ENCODE data around the gene SEMA5B.

The SEMA5B gene

DNA sequence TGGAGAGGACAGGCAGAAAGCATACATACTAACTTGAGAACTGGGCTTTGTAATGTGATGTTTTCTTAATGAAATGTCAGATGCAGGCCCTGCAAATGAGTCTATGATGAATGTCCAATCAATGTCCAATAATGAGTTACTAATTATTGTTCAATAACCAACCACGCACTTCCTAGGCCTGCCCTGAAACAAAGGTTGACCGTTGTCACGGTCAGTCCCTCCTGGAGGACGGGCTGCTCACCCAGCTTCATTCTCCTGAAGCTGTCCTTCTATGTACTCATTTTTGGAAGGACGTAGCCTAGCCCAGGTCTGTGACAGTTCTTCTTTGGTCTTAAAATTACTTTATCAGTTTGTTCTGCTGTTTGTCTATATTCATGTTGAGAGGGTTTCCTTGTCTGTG lies 30.9 kb upstream of the SEMA5B start:
- DNase-seq (ENCODE audit: low spot score) = no peak

DNA sequence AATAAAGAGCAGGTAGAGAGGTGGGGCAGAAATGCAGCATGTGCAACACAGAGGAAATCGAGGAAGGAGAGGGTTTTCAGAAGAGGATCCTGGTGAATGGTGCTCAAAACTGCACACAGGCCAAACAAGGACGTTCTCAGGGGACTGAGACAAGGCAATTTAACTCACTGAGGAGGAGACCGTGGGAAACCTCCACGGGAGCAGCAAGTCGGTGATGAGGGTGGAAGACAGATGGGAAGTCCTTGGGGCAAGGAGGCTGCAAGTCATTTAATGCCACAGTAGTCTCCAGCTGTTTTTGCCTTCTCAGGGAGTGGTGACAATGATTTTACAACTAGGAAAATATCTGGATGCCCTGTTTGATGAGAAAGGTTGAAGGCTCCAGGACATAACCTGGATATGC lies 27.8 kb upstream of the SEMA5B start:
- DNase-seq (ENCODE audit: low spot score) = no peak

DNA sequence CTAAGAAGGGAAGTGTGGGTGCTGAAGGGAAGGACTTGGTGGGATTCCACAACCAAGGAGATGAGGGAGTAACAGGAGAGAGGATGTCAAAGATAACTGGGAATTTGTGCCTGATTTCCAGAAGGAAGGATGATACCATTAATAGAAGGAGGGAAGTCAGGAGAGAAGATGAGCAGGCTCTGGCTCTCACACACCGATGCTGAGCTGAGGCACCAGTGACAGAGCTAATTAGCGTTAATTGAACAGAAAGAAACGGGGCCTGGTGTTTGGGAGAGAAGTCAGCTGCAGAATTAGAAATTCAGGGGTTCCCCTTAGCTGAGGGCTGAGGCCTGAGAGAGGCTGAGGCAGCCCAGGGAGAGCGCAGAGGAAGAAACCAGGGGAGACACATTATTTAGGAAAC lies 27.4 kb upstream of the SEMA5B start:
- DNase-seq (ENCODE audit: low spot score) = no peak

DNA sequence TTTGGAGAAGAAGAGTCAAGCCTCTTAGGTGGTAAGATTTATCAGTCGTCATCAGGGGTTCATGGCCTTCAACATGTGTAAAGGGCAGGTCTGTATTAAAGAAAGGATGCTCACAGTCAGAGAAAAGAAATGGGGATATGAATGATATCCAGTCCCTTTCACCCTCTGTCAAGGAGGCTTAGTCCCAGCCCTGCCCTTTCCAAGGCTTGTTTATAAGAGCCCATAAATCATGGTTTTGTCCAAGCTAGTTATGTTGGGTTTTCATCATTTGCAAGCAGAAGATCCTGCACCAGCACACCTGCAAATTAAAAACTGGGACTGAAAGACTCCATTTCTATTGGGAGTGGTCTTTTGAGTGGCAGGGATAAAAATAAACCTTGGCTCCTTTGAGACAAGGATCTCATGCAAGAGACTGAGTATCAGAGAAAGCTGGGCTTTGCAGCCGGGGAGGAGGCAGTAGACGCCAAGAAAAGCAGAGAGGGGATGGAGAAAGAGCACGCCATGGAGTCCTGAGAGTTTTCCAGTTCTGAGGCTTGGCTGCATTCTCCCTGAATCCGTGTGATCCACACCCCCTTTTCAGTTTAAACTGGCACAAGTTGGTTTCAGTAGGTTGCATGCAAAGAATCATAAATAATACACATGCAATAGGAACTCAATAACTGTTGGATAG lies 26.7 kb upstream of the SEMA5B start:
- DNase-seq (ENCODE audit: low spot score) = no peak

DNA sequence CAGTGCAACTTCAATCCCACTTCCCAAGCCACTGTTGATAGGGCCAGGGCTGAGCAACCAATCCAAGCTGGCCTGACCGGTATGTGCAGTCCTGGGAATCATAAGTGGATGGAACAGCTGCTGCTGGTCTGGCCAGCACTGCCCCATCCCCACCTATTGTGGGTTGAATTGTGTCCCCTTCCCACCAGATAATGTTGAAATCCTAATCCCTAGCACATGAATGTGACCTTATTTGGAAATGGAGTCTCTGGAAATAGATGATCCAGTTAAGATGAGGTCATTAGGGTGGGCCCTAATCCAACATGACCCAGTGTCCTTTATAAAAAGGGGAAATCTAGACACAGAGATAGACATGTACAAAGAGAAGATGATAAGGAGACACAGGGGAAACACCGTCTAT lies 25.5 kb upstream of the SEMA5B start:
- no peak for DNase-seq (ENCODE audit: low spot score)

DNA sequence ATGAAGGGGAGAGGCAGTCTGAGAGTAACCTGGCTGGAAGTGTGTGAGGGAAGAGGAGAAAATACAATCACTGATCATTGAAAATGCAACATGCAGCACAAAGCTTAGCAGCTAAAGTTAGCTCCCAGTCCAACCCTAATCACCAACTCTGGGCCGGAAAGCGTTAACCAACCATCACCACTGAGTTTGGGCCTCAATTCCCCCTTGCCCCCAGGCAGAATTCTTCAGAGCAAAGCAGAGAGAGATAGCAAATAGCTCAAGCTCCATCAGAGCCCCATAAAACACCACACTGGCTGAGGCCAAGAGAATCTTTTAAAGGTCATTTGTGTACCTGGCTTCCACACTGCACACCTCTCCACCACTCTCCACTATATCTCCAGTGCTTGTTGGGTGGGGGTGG lies 23.1 kb upstream of the SEMA5B start:
- DNase-seq (ENCODE audit: low spot score) = no peak

DNA sequence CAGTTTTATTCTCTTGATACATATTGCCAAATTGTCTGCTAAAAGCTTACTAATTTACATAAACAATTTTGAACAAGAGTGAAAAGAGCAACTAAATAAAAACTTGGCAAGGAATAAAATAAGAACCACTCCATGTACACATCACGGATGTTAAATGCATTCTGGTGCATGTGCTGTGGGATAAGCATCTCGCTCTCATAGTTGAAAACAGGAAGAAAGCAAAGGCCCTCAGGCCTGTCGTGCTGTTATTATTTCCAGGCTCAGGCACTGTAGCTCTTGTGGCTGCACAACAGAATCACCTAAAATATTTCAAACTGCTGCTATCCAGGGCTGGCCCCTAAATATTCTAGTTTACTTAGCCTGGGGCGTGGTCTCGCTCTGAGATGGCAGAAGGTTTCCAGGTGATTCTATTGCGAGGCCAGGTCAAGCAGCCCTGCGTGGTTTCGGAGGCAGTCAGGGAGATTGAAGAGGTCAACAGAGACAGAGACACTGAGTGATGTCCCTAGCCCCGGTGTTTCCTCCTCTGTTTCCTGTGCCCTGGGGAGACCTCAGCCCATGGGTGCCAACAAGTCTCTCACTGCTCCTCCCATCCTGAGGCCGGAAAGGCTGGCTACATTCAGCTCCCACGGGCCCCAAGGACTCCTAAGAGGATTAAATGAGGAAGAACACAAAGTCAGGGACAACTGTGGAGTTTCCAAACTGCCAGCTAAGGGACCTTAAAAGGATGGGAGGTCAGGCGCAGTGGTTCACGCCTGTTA lies 21.1 kb upstream of the SEMA5B start:
- no peak for DNase-seq (ENCODE audit: low spot score)

DNA sequence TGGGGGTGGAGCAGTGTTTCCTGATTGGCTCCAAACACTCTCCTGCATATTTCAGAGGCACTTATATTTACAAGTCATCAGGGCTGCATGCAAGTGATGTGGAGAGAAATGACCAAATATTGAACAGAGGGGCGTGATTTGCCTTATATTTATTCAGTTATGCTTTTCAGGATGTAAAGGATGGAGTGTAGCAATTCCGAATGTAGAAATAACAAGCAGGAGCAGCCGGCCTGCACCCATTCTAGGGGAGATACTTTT lies 19.4 kb upstream of the SEMA5B start:
- no peak for DNase-seq (ENCODE audit: low spot score)

DNA sequence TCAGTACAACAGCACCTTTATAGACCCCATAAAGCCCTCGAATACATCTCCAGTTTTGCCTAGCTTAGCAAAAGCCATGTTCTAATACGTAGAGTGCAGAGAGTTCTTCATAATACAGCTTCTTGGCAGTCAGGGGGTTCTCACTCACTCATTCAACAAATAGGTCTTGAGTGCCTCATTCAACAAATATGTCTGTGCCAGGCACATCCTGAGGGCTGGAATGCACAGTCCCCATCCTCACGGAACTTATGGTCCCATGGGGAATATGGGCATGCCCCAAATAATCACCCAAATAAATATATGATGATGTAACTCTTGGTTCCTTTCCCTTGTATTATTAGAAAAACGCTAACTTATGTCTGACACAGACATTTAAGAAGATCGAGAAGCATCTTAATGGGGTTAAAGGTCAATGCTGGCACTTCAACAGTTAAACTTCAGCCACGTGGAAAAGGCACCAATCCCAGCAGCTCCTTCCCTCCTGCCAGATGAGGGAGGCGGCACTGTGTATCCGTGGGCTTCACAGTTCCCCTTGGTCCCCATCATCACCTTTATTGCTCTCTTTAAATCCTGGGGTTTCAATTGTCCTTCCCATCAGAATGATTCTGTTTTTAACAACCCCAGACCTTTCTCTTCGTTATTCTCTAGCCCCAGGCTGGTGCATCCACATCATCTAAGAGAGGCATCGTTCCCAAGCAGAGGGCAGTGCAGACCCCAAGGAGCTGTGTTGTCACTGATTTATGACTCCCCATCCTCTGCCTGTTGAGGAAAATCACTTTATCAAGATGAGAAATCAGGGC lies 18.9 kb upstream of the SEMA5B start:
- no peak for DNase-seq (ENCODE audit: low spot score)

DNA sequence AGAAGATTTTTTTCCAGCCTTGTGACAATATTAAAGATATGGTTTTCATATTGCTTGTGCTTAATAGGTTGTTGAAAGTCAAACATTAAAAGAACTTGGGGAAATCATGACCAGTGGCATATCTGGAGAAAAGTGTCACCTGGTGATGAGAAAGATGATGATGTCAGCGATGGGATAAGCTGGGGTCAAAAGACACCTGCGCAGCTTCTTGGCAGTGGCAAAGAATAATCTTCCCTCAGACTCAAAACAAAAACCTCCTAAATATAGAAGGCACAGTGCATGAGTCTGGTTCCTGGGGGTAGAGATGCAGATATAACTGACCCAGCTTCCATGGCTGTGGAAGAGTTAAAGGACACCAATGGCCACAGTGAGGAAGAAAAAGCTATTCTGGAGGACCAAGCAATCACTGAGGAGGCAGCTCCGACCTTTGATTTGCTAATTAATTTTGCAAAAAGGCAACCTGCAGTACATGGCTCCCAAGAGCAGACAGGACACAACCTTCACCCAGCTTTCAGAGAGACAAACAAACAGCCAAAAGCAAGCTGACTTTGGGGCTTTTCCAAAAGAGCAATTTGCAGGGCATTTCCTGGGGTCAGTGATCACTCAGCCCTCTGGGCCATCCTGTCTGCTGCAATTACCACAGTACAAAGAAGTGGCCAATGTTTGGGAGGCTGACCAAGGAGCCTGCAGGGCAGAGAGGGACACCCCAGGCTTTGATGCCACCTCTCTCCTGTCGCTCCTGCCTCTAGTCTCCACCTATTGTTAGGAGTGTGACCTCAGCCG lies 17.6 kb upstream of the SEMA5B start:
- no peak for DNase-seq (ENCODE audit: low spot score)

DNA sequence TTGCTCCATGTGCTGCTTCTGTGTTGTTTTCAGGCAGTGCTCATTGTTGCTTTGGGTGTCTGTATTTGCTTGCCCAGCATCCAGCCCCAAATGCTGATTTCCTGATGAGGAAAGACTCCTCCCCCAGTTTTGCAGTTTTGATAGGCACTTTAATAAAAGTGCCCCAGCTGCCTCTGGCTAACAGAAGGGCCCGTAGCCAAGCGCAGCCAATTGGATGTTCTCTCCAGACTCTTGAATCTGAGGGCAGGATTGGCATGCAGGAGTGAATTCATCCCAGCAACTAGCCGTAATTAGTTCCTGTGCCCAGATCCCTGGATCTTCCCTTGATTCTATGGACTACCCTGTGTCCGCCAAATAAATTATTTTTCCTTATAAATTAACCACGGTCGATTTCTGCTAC lies 14.8 kb upstream of the SEMA5B start:
- no peak for DNase-seq (ENCODE audit: low spot score)

DNA sequence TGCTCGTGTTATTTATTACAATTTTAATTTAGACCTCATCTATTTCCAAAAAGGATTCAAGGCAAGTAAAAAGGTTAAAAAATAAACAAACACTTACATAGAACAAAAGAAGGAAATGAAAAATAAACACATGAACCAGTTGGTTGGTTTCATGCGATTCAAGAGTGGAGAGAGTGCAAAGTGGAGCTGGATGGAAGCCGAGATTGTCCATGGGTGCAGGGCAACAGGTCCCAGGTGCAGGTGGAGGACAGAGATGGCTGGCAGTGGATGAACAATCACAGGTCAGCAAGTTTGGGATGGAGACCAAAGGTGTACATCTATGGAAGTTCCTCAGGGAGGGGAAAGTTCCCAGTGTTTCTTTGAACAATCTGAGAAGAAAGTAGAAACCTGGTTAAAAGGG lies 11.6 kb upstream of the SEMA5B start:
- no peak for DNase-seq (ENCODE audit: low spot score)

DNA sequence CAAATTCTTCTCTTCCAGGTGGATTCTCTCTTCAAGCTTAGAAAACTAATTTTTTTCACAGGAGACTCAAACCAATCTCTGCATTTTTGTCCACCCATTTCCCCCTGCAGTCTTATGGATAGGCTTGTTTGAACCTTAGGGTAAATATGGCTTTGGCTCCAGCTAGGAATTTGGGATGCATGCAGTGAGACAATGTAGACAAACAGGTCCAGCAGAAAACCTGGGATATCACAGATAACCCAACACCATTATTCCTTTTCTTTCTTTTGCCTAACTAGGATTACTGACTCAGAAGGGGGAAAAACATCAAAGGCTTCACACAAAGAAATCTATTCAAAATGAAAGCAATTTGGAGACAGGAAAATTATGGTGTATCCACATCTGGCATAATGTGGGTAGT lies 11.2 kb upstream of the SEMA5B start:
- DNase-seq (ENCODE audit: low spot score) = no peak

DNA sequence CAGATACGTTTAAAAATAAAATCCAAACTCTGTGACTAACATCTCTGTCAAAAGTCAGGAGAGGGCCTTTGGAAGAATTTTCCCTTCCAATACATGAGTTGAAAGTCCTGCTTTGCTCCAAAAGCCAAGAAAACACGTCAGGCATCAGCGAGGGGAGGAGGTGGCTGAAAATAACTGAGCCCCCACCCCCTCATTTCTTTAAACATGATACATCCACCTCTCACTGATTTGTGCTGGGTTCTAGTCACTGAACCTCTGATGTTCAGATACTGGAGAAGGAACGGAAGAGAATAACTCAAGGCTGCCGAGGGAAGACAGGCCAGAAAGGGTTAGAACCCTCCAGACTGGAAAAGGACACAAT lies 9.4 kb upstream of the SEMA5B start:
- DNase-seq (ENCODE audit: low spot score) = no peak

DNA sequence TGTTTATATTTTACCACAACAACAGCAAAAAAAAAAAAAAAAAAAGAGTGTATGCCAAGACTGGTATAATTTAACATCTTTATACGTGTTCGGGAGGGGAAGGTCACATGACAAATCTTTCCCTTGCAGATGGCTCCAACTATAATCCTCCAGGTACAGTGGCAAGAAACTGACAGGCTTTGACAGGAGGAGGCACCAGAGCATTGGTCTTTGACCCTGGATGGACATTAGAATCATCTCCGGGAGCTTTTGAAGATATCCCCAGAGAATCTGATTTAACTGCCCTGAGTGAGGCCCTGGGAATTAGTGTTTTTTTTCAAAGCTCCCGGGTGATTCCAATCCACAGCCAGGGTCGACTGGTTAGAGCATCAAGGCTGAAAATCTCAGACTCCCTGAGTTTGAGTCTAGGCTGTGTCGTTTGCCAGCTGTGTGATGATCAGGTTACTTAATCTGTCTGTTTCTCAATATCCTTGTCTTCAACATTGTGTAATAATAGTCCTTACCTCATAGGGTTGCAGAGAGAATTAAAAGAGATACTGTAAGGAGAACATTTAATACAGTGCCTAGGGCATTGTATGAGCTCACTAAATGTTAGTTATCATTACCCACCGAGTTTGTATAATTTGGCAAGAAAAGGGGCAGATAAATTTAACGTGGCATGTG lies 8.9 kb upstream of the SEMA5B start:
- DNase-seq (ENCODE audit: low spot score) = no peak

DNA sequence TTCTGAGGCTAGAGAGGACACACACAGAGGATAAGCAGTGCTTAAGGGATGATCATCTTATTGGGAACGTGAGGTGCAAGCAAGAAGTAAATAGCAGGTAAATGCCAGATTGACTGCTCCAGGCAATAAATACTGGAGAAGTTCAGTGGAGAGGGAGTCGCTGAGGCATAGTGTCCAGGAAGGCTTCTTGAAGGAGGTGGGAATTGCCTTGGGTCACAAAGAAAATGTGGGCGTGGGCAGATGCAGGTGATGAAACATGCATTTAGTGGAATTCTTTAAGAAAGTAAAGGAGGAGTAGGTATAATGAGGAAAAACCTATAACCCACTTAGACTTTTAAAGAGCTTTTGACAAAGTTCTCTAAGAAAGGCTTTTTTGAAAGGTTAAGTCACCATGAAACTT lies 7.4 kb upstream of the SEMA5B start:
- no peak for DNase-seq (ENCODE audit: low spot score)

DNA sequence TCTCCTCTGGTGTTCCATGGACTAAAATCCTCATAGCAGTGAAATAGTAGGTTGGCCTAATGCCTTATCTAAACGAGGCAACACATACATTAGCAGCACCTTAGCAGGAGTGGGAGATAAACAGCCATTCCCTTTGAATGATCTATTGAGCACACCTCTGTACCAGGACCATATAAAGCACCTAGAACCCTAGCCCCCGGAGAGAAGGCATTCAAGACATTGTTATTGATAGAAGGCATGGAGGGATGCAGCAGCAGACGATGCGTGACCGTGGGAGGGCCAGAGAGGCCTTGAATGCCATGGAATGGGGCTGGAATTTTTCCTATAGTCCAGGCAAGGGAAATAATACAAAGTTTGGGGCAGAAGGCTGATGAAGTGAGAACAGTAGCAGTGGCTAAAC lies 6.6 kb upstream of the SEMA5B start:
- DNase-seq (ENCODE audit: low spot score) = no peak

DNA sequence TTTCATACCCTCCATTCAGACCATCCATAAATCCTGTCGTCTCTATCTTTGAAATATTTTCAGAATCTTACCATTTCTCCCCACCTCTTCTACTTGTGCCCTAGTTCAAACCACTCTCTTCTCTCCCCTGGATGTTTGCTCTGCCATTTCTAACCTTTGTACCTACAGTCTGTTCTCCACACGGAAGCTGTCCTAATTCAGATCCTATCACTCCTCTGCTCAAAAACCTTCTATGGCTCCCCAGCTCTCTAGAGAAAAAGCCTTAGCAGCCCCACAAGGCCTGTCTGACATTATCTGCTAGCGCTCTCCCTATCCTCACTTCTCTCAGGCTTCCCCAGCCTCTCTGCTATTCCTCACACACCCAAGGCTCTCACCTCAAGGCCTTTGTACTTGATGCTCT lies 4.5 kb upstream of the SEMA5B start:
- DNase-seq (ENCODE audit: low spot score) = peak; percentile 49

DNA sequence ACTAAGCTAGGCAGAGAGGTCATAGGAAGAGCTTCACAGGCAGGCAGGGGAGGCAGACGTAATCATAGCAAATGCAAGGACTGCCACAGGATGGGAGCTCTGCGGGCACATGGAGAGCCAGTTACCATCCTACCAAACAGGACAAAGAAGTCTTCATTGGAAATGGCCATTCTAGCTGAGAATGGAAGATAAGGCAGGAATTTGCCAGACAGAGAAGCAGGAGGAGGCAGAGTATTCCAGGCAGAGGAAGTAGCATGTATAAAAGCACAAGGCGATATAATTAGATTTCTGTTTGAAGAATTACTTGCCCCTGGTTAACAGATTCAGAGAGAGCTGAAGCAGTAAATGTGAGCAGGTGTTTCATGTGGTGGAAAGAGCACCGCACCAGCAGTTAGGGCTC lies 3.5 kb upstream of the SEMA5B start:
- no peak for DNase-seq (ENCODE audit: low spot score)

DNA sequence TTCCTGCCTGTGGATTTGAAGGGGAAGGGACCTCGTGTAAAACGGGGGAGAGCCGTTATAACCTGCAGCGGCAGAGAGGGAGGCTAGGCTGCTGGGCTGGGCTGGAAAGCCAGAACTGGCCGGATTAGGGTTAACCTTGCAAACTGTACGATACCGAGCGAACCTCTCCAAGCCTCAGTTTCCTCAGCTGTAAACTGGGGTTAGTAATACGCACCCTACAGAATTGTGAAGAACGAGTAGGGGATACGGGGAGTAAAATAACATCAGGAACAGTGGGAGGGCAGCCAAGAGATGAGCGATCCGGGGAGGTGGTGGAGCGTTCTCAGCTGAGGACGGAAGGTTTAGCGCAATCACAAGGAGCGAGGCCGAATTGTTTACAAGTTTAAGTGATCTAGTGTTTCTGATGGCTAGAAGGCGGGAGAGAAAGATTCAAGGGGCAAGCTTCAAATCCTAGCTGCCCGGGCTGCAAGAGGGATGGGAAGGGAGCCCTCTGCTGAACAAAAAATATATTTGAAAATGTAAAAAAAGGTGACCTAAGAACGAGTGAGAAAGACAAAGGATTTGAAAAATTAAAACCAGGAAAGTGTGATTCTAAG lies 768 bp upstream of the SEMA5B start:
- peak; percentile 85 for DNase-seq (ENCODE audit: low spot score)

DNA sequence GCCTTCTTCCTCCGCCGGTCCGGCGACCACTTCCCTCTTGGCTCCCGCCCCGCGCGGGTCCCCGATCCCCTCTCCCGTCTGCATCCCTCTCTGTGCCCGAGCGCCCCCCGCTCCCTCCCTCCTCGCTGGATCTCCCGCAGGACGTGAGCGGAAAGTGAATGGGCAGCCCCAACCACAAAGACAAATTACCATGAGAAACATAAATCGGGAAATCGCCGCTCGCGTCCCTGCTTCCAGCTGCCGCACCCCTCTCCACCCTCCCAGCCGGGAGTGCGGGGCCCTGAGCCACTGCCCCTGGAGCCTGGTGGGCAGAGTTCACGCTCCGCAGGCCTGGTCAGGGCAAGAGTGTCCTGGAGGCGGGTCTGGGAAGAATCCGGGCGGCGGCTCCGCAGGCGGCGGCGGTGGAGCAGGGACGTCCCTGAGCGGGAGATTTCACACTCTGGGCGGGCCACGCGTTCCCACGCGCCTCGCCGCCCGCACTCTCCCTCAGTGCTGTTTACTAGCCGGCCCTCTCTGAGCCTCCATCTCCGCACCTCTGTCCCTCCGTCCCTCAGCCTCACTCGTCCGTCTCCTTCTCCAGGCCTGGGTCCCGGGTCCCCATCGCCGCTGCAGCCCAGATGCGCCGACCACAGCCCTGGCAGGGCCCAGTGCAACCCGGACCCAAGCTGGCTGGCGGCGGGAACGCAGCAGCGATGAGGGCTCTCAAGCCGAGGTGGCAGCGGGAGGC lies 835 bp downstream of the SEMA5B start:
- DNase-seq (ENCODE audit: low spot score) = peak; percentile 56
